GM12891 (cell line): ENCODE data around the gene STAT5B.
"Not testable (repeated sequence)": the region's sequence is repeated elsewhere in the genome, so short reads cannot be mapped to it uniquely, and the experiment has no call there.

Experiments used
- DNase-seq: peaks from one replicate; pipeline ENCODE4 v3.0.0; 2011; ENCODE audit warnings: low spot score; ENCODE audit not compliant: insufficient read length
- FAIRE-seq: peaks from 2 replicates; lab custom pipeline; 2011; peaks lifted over from hg19 to GRCh38; lab: Jason Lieb, UNC
- PAX5 ChIP-seq: IDR thresholded peaks from 2 replicates; pipeline ENCODE4 v1.6.1; 2011; ENCODE audit warnings: low read length, moderate library complexity, mild to moderate bottlenecking; ENCODE audit not compliant: insufficient read depth, severe bottlenecking
- POLR2A ChIP-seq: IDR thresholded peaks from 2 replicates; pipeline ENCODE4 v1.6.1; 2011; ENCODE audit warnings: low read depth, low read length, control low read depth
- POLR2AphosphoS5 ChIP-seq: IDR thresholded peaks from 2 replicates; pipeline ENCODE4 v1.6.1; 2011; ENCODE audit warnings: low read depth, low read length, control low read depth
- POU2F2 ChIP-seq: IDR thresholded peaks from 2 replicates; pipeline ENCODE4 v1.6.1; 2011; ENCODE audit warnings: low read depth, mild to moderate bottlenecking, control low read depth, low read length, moderate library complexity
- SPI1 ChIP-seq: IDR thresholded peaks from 2 replicates; pipeline ENCODE4 v1.6.1; 2011; ENCODE audit warnings: low read depth, low read length, control low read depth
- TAF1 ChIP-seq: IDR thresholded peaks from 2 replicates; pipeline ENCODE4 v1.6.1; 2011; ENCODE audit warnings: low read depth, low read length, control low read depth

Gene STAT5B

DNA sequence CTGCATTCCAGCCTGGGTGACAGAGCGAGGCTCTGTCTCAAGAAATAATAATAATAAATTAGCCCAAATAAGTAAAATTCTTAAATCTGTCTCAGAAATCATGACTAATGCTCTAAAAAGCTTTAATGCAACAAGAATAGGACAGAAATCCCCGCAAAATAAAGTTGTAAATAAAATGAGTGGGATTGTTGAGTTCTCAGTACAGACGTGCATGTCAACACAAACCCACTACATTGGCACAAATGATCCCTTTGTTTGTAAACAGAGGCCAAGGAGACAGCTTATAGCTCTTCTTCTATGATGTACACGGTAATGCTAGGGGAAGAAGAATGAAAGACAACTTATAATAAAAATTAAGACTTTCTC lies 6.0 kb downstream of the STAT5B start:
- FAIRE-seq = no peak
- no peak for TF ChIP-seq POLR2A
- TF ChIP-seq PAX5 = no peak
- no peak for TF ChIP-seq TAF1
- no peak for TF ChIP-seq POLR2AphosphoS5
- no peak for TF ChIP-seq POU2F2
- TF ChIP-seq SPI1 = no peak
- no peak for DNase-seq

DNA sequence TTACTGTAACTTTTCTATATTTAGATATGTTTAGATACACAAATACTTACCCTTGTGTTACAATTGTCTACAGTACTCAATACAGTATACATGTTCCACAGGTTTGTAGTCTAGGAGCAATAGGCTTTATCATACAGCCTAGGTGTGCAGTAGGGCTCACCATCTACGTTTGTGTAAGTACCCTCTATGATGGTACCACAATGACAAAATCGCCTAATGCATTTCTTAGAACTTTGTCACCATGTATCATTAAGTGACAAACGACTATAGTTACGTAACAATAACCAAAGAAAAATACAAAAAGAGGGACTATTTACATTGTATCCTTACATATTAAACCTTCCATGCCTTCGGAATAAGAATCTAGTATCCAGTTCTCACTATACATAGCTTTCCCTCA lies 8.0 kb downstream of the STAT5B start:
- TF ChIP-seq POLR2A (no peak), PAX5 (no peak), TAF1 (no peak), POLR2AphosphoS5 (no peak), SPI1 (no peak)
- DNase-seq (no peak), FAIRE-seq (no peak)

DNA sequence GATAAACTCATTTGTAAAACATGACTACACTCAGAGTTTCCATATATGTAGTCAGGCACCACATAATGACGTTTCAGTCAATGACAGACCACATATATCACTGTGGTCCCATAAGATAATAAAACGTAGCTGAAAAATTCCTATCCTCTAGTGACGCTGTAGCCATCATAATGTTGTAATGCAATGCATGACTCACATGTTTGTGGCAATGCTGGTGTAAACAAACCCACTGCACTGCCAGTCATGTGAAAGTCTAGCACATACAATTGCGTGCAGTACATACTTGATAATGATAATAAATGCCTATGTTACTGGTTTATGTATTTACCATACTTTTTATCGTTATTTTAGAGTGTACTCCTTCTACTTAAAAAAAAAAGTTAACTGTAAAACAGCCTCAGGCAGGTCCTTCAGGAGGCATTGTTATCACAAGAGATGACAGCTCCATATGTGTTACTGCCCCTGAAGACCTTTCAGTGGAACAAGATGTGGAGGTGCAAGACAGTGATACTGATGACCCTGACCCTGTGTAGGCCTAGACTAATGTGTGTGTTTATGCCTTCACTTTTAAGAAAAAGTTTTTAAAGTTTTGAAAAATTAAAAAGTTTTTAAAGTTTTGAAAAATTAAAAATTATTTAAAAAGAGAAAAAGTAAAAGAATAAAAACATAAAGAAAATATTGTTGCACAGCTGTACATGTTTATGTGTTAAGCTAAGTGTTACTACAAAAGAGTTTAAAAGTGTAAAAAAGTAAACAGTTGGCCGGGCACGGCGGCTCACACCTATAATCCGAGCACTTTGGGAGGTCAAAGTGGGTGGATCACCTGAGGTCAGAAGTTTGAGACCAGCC lies 9.0 kb downstream of the STAT5B start:
- no peak for FAIRE-seq
- TF ChIP-seq TAF1 (no peak), SPI1 (no peak), POLR2A (no peak), POU2F2 (no peak), POLR2AphosphoS5 (no peak), PAX5 (no peak)
- DNase-seq = no peak

DNA sequence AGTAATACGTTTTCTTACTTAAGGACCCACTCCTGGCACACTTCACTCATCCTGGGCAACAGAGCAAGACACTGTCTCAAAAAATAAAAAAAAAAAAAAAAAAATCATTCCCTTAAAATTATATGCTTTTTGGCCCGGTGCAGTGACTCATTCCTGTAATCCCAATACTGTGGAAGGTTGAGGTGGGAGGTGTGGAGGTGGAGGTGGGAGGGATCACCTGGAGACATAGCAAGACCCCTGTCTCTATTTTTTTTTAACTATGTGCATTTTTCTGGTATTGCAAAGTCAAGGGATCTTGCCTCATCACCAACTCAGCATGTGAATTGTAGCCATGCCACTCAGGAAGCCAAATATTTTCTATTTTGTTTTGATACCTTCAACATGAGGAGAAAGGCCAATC lies 9.7 kb downstream of the STAT5B start:
- no peak for TF ChIP-seq TAF1
- TF ChIP-seq PAX5 = no peak
- TF ChIP-seq POU2F2 = no peak
- no peak for TF ChIP-seq POLR2A
- no peak for TF ChIP-seq SPI1
- no peak for TF ChIP-seq POLR2AphosphoS5
- DNase-seq = no peak
- FAIRE-seq = no peak

DNA sequence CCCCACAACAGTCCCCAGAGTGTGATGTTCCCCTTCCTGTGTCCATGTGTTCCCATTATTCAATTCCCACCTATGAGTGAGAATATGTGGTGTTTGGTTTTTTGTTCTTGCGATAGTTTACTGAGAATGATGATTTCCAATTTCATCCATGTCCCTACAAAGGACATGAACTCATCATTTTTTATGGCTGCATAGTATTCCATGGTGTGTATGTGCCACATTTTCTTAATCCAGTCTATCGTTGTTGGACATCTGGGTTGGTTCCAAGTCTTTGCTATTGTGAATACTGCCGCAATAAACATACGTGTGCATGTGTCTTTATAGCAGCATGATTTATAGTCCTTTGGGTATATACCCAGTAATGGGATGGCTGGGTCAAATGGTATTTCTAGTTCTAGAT lies 11.8 kb downstream of the STAT5B start:
- DNase-seq, FAIRE-seq: not testable (repeated sequence)

DNA sequence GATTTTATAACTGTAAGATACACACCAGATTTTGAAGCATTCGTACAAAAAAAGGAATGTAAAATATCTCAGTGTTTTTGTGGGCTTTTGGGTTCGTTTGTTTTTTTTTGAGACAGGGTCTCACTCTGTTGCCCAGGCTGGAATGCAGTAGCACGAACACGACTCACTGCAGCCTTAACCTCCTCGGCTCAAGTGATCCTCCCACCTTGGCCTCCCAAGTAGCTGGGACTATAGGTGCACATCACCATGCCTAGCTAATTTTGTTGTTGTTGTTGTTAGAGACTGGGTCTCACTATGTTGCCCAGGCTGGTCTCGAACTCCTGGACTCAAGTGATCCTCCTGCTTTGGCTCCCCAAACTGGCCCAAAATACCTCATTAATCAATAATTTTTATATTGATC lies 15.9 kb downstream of the STAT5B start:
- FAIRE-seq = no peak

DNA sequence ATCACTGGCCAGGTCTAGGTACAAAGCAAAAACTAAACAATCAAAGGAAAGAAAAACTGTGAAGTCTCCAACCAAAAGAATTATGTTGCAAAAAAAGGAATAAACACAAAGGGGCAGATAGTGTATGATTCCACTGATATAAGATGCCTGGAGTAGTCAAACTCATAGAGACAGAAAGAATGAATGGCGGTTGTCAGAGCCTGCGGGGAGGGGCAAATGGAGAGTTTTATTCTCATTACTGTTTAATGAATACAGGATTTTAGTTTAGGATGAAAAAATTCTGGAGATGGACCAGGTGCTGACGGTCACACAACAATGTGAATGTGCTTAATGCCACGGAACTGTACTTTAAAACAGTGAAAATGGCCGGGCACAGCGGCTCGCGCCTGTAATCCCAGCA lies 20.7 kb downstream of the STAT5B start:
- DNase-seq (no peak), FAIRE-seq (peak; percentile 9)
- TF ChIP-seq PAX5 (no peak), POLR2AphosphoS5 (no peak), SPI1 (no peak), POU2F2 (no peak), POLR2A (no peak), TAF1 (no peak)

More for the DNA sequence above, 15.9 kb downstream of the STAT5B start:
- no peak for TF ChIP-seq SPI1
- DNase-seq = no peak

DNA sequence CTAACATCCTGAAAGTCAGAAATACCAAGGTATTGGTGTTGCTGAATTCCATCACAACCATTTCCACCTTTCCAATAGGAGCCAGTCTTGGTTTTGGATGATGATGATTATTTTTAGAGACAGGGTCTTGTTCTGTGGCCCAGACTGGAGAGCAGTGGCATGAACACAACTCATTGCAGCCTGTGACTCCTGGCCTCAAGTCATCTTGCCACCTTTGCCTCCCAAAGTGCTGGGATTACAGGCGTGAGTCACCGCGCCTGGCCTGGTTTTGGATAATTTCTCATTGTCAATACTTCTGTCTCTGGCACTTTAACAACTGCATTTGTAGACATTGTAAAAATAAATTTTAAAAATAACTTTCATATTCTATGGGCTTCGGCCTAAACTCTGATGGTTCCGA lies 22.6 kb downstream of the STAT5B start:
- TF ChIP-seq POU2F2 = no peak
- TF ChIP-seq SPI1 = no peak
- no peak for TF ChIP-seq TAF1
- FAIRE-seq = no peak
- no peak for DNase-seq

DNA sequence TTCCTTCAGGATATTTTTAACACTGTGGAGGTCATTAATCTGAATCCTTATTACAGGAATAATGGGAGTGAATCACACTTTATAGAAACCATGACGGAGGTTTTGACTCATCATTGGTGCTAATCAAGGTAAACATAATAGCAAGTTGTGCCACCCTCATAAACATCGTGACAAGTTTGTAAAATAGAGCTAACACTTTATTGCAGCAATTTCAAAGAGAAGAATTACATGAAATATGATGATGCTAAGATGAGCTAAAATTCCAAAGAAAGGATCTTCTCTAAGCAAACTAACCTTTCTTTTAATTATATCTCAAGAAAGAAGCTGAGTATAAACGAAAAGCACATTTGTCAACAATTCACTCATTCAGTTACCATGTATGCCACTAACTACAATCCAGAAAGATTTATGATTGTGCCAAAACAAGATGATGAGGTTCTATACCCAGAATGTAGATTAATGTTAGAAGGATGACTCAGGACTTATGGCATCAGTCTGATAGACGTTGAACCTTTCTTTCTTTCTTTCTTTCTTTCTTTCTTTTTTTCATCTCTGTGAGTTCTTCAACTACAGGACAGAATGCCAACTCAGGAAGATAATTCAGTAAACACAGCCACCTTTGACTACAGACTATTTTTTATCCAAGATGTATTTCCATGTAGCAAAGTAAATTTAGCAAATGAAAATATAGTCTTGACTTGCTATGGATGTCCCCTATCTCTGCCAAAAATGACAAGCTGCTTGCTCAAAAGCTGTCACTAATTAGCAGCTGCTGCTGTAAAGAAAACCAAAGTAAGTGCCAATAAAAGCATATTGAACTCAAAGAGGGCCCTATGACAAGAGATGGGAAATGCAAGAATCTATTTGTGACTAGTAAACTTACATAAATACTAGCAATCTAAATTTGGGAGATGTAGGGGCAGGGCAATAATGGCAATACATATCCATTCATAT lies 23.3 kb downstream of the STAT5B start:
- TF ChIP-seq POLR2A (no peak), POU2F2 (no peak), PAX5 (no peak), SPI1 (no peak), POLR2AphosphoS5 (no peak), TAF1 (no peak)
- FAIRE-seq = no peak
- no peak for DNase-seq

DNA sequence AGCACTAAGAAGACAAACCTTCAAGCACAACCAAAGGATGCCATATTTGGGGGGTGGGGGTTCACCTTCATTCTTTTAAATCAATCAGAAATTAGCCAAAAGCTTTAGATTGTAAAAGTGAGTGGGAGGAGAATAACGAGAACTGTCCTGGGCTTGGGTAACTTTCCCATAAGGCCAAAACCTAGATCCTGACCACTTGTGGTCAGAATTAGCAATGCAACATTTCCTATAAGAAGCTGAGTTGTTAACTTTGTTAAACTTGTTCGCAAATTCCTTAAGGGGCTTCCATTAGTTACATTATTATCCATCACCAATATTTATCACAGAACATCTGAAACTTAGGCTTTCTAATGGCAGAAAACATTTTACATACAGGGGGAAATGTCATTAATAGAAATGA lies 25.1 kb downstream of the STAT5B start:
- no peak for TF ChIP-seq POLR2A
- no peak for TF ChIP-seq SPI1
- no peak for TF ChIP-seq POU2F2
- no peak for TF ChIP-seq TAF1
- TF ChIP-seq PAX5 = no peak
- no peak for TF ChIP-seq POLR2AphosphoS5
- FAIRE-seq (no peak), DNase-seq (no peak)
